Ishikawa (cell line): Measurements from ENCODE around the gene CEP78.

Source experiments
- CEBPB ChIP-seq: IDR thresholded peaks from 2 replicates; pipeline ENCODE4 v1.6.1; 2012
- CREB1 ChIP-seq: IDR thresholded peaks from 2 replicates; pipeline ENCODE4 v1.6.1; 2012; ENCODE audit warnings: low read depth
- EGR1 ChIP-seq: IDR thresholded peaks from 2 replicates; pipeline ENCODE4 v1.6.1; 2012
- EP300 ChIP-seq: IDR thresholded peaks from 2 replicates; pipeline ENCODE4 v1.6.1; 2012; ENCODE audit warnings: borderline replicate concordance
- FOXM1 ChIP-seq: IDR thresholded peaks from 2 replicates; pipeline ENCODE4 v1.6.1; 2012; ENCODE audit warnings: low read depth, borderline replicate concordance
- MAX ChIP-seq: IDR thresholded peaks from 2 replicates; pipeline ENCODE4 v1.6.1; 2012
- NFIC ChIP-seq: IDR thresholded peaks from 2 replicates; pipeline ENCODE4 v1.6.1; 2012
- RAD21 ChIP-seq: IDR thresholded peaks from 2 replicates; pipeline ENCODE4 v1.6.1; 2012; ENCODE audit warnings: low read depth
- REST ChIP-seq: IDR thresholded peaks from 2 replicates; pipeline ENCODE4 v1.6.1; 2012; ENCODE audit warnings: low read depth, mild to moderate bottlenecking
- TAF1 ChIP-seq: IDR thresholded peaks from 2 replicates; pipeline ENCODE4 v1.6.1; 2012; ENCODE audit warnings: low read depth, mild to moderate bottlenecking
- TCF12 ChIP-seq: IDR thresholded peaks from 2 replicates; pipeline ENCODE4 v1.6.1; 2012; ENCODE audit warnings: low read depth
- TEAD4 ChIP-seq: IDR thresholded peaks from 2 replicates; pipeline ENCODE4 v1.6.1; 2012
- USF1 ChIP-seq: IDR thresholded peaks from 2 replicates; pipeline ENCODE4 v1.6.1; 2012
- YY1 ChIP-seq: IDR thresholded peaks from 2 replicates; pipeline ENCODE4 v1.6.1; 2012; ENCODE audit warnings: low read depth
- ZBTB7A ChIP-seq: IDR thresholded peaks from 2 replicates; pipeline ENCODE4 v1.6.1; 2012; ENCODE audit warnings: low read depth

Gene CEP78

GRCh38 chr9:78325343-78325742, 89.5 kb downstream of the CEP78 start:
- TF ChIP-seq TEAD4 (no peak), RAD21 (no peak), CEBPB (no peak), EGR1 (no peak), TCF12 (no peak), NFIC (no peak), CREB1 (no peak)

GRCh38 chr9:78325846-78326360, 90.0 kb downstream of the CEP78 start:
- TF ChIP-seq TEAD4 (no peak), ZBTB7A (no peak), MAX (no peak), CEBPB (no peak), RAD21 (no peak), REST (no peak), CREB1 (no peak), YY1 (no peak), EP300 (no peak), NFIC (no peak), TAF1 (no peak), FOXM1 (no peak), USF1 (no peak)

- TF ChIP-seq TCF12 (no peak), TEAD4 (no peak), REST (no peak), USF1 (no peak), YY1 (no peak), NFIC (no peak), TAF1 (no peak), EP300 (no peak), ZBTB7A (no peak), CEBPB (no peak), EGR1 (no peak), MAX (no peak), FOXM1 (no peak), RAD21 (no peak)
Measured at GRCh38 chr9:78326564-78326963, 90.7 kb downstream of the CEP78 start.
